Islet precursor cell (in vitro differentiated cells): ENCODE results near the gene CA5B.
"Not testable (repeated sequence)": the region's sequence is repeated elsewhere in the genome, so short reads cannot be mapped to it uniquely, and the experiment has no call there.

Experiments used
- DNase-seq: peaks from one replicate; pipeline ENCODE4 v3.0.0-alpha.2; 2018

CA5B gene, protein sequence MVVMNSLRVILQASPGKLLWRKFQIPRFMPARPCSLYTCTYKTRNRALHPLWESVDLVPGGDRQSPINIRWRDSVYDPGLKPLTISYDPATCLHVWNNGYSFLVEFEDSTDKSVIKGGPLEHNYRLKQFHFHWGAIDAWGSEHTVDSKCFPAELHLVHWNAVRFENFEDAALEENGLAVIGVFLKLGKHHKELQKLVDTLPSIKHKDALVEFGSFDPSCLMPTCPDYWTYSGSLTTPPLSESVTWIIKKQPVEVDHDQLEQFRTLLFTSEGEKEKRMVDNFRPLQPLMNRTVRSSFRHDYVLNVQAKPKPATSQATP

DNA sequence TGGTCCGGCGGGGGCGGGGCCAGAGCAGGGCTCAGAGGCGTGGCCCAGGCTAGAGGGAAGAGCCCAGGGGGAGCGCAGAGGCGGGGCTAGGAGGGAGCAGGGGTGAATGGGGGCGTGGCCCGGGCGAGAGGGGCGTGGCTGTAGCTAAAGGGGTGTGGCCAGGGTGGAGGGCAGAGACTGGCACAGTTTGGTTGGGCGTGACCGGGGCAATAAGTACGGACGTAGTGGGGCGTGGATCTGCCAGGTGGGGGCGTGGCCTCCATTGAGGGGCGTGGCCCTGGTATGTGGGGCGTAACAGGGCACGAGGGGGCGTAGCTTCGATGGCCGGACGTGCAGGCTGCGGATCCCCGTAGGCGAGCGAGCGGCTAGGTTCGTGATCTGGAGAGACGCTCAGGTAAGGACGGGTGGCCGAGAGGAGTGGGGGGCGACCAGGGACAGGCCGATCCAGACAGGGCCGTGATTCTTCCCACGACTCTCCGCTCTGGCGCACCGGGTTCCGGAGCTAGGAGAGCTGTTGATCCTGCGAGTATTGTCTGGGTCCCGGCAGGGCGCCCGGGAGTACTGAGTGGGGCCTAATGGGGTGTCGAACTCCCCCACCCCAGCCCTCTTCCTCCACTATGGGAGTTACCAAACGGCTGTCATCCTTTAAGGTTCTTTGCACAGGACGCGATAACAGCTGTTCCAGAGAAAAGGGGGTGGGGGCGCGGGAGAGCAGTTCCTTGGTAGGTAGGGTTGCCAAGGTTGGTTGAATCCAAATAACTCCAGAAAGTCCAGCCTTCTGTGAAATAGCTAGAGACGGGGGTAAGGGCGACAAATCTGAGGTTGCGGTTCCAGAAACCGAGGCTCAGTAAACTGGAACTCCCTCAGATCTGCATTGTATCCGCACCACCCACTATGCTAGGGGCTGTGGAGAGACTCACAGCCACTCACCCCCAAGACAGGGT is at the start of gene CA5B:
CA5B (plus strand) TSS at position 312 of the 944 bp plus-strand sequence. CDS start 11,754 bp downstream, outside the sequence.
- peak; percentile 100 for DNase-seq

DNA sequence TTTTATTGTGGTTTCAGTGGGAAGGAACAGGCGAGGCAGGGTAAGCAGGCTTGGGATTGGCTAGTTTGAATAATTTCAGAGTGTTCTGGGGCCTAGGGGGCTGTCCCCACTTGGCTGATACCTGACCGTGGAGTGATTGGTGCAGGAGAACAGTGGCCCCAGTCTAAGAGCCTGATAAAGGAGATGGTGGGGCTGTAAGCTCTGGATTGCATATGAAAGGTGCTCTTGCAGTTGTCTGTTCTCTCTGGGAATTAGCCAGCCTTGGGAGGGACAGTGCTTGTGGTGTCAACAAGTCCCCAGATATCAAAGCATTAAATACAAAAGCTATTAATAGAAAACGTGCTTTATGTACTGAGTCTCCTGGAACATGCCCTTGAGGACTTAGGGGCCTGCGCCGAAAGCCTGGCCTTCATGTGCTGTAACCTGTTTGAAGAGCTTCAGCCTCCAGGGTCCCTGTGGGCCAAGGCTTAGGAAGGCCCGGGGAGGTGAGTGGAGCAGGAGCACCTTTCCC is 43.1 kb upstream of the CA5B start:
- DNase-seq, result no peak

DNA sequence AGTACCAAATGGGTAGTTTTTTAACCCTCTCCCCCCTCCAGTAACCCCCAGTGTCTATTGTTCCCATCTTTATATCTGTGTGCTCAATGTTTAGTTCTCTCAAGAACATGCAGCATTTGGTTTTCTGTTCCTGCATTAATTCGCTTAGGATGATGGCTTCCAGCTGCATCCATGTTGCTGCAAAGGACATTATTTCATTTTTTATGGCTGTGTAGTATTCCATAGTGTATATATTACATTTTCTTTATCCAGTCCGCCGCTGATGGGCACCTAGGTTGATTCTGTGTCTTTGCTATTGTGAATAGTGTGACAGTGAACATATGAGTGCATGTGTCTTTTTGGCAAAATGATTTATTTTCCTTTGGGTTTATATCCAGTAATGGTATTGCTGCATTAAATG is 41.6 kb upstream of the CA5B start:
- no peak for DNase-seq

DNA sequence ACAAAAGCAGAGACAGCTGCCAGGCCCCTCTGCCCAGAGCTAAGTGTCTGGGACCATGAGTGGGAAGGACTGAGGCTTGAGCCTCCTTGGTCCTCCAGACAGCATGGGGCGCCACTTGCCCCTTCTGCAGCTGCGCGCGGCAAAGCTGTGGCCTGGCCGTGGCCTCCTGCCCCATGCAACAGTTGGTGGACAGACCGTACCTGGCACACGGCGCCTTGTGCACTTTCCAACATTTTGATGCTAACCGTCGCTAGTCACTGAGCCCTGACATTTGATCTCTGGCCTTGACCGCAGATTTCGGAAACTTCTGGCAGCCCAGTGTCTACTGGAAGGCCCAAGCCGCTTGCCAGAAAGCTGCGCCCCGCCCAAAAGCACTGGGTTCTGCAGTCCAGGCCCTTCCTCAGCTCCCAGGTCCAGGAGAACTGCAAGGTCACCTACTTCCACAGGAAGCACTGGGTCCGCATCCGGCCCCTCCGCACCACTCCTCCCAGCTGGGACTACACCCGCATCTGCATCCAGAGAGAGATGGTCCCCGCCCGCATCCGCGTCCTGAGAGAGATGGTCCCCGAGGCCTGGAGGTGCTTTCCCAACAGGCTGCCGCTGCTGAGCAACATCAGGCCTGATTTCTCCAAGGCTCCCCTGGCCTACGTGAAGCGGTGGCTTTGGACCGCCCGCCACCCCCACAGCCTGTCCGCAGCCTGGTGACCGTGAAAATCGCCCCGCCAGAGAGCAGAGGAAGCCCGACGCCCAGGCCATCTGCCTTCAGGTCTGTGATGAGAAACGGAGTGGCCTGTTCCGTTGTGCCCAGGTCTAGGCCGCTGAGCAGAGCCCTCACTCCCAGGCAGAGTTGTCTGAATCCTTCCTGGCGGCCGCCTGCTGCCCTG is 35.3 kb upstream of the CA5B start:
- DNase-seq, result no peak

DNA sequence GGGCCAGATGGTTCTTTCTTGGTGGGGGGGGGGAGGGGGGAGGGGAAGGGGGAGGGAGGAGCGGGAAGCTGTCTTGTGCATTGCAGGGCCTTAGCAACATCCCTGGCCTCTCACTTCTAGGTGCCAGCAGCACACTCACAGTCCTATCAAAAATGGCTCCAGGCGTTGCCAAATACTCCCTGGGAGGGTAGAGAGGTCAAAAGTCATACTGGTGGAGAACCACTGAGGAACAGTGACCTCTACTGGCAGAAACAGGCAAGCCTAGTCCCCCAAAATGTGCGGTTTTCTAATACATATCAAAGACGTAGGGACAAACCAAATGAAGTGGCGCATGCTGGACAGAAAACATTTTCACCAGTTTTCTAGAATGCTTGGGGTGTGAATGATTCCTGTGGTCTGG is 34.3 kb upstream of the CA5B start:
- DNase-seq, result not testable (repeated sequence)

DNA sequence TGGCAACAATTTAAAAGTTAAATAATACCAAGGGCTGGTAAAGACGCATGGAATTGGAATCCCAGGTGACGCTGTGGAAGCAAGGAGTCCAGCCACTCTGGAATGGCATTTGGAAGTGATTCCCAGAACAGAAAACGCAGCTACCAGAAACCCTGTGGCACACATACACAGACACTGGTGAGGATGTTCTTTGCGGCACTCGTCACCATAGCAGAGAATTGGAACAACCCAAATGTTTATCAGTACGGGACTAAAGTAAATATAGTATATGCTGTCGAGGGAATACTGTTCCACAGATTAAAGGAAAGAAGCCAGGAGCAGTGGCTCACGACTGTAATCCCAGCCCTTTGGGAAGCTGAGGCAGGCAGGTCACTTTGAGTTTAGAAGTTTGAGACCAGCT is 33.8 kb upstream of the CA5B start:
- DNase-seq, result not testable (repeated sequence)

DNA sequence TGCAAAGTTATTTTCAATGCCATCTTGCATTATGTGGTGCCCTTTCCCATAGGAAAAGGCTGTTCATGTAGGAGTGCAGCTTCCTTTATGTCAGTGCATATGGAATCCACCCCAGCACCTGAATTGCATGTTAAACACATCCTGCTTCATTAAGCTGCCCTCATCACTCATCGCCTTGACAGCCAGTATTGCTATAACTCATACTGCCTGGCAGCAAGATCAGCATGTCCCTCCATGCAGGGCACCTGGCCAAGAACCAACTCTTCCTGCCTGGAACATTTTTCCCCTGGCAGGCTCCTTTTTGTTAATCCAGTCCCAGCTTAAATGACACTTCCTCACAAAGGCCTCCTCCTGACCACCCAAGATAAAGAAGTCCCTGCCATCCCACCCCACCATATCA is 23.5 kb upstream of the CA5B start:
- DNase-seq, result no peak

DNA sequence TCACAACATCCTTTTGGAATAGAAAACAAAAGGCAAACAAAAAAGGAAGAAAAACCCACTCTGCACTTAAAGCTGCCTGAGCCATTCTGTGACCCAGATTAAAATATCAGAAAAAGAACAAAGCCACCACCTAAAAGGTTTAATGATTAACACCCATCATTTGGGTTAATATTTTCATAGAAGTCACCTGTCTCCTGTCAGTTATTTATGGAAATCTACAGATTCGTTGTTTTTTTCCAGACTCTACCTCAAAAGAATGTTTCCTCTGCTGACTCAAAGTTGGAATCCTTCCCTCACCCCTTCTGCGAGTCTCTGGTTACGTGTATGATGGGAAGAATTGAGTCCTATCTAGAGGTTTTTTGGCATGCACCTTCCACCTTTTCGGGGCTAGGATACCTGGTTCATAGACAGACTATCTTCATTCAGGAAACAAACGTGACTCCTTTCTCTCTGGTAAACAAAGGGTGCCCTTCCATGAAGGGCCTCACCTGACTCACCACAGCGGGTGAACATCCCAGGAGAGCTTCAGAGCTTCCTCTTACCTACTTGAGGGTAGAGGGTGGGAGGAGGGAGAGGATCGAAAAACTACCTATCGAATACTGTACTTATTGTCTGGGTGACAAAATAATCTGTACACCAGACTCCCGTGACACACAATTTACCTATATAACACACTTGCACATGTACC is 19.6 kb upstream of the CA5B start:
- DNase-seq, result no peak

DNA sequence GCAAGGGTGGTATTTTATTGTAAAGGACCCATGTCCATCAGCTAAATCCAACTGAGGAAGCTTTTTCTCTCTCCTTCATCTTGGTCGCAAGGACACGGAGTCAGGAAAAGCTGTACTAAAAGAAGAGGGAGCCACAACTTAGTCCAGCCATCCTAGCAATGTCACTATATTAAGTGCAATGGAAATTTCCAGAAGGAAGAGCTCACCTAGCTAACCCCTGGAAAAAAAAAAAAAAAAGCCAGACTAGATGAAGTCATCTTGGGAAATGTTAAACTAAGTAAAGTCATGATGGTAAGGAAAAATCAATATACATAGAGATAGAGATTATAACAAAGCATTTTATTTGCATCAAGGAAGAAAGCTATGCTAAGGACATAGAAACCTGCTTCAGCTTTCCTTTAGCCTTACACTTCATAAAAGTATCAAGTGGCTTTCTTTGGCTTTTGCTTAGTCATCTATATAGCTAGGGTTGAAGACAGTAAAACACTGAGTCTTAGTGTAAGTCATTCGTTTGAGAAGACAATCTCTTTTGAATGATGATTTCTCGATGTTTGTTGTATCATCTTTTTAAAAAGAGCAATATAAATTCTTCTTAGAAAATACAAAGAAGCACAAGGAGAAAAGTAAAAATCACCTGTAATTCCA is 18.6 kb upstream of the CA5B start:
- DNase-seq, result no peak

DNA sequence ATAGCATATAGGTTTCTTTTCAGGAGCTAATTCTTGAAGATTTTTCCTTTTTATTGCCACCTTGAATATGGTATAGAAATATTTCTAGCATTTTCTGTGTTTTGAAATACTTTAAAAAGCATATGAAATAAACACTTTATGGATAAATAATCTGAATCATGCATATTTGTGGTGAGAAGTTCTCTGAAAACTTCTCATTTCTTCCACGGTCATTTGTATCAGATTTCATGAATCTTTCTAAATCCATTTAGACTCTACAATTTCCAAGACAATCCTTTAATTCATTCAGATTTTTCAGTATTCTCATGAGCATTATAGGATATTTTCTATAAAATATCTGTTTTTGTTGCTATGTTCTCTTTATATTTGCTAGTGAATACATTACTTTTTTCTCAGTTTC is 16.2 kb upstream of the CA5B start:
- no peak for DNase-seq

DNA sequence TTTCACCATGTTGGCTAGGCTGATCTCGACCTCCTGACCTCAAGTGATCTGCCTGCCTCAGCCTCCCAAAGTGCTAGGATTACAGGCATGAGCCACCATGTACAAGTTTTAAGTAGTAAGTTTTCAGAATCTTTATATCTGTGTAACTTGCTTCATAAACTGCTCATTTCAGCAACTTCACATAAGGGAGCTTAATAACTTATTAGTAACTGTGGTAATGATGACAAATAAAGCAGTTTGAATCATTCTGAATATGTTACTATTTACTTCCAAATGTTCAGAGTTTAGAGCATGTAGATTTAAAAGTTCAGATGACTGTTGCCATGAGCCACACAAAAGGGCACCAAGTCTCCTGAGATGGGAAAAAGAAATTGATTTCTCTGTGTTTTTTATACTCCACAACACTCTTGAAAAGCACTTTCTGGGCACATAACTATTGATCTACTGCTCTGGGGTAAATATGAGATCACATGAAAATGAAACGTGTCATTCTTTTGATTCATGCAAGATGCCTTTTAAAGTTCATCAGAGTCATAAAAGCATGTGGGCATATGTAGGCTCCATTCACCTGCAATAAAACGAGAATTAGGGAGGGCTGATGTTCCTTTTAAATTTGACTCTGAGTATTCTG is 14.1 kb upstream of the CA5B start:
- no peak for DNase-seq

DNA sequence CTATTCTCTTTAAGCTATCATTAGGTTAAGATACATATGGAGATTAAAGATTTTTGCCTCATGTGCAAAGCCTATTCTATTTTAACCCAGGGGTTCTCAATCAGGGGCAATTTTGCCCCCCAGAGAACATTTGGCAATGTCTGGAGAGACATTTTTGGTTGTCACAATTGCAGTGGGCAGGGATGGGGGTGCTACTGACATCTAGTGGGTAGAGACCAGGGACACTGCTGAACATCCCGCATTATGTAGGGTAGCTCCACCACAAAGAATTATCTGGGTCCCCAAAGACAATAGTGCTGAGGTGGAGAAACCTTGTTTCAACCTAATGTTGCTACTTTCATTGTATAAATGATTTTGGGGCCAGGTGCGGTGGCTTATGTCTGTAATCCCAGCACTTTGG is 13.2 kb upstream of the CA5B start:
- DNase-seq, result no peak

DNA sequence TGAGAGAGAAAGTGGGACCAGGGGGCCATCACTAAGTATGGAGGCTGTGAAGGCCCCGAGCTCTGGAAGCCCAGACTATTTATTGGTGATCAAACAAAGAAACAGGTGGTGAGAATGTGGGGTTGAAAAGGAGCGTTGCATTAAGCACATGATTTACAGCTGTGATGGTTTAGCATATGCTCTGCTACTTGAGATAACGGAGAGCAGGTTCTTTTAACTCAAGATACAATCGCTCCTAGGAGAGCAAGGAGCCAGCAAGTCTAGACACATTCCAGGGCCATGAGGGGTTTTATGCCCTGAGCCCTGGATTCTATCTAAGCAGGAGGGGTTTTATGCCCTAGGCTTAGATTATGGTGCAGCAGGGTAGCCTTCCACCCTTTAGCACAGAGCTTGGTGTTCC is 6.7 kb upstream of the CA5B start:
- not testable (repeated sequence) for DNase-seq

DNA sequence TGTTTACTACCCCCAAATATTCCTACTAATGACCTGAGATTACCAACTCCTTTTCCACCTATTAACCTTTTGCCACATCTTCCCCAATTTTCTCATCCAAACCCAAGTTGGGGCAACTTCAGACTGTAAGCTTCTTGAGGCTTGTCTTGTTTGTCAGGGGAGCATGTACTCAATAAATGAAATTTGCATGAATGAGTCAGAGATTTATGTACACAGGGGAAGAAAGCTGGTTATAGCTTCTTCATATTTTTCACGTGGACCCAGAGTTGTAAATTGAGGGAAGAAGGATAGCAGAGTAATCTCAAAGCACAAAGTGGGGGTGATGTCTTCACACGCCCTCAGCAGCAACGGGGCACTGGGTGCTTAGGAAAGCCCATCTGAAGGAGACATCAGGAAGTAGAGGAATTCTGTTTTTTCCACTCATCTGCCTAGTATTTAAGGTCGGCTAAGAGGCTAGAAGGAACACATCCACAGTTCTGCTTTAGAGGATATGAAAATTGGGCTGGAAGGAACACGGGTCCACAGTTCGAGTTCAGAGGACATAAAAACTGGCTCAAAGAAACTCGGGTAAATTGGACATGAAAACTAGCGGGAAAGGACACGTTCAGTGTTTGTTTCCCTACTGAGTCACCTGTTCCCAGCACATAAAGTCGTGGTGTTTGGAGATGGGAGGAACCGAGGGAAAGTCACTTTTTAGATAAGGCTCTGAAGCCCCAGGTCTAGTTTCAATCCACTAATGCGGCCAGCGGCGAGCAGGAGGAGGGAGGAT is 696 bp upstream of the CA5B start:
- no peak for DNase-seq

DNA sequence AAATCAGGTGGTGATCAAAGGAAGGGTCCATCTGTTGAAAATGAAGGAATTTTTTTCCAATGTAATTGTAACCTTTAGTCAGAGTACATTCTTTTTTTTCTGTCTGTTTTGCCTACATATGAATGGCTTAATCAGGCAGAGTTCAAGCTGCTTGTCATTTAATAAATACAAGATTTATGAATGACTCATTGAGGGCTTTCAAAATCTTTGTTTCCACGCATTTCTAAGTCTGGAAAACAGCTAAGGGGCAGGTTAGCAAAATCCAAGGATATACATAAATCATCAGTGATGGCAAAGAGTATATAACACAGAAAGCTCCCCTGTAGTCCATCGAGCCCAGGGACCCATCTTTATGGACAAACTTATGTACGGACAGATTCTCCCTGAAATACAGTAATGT is 1.8 kb downstream of the CA5B start:
- no peak for DNase-seq

DNA sequence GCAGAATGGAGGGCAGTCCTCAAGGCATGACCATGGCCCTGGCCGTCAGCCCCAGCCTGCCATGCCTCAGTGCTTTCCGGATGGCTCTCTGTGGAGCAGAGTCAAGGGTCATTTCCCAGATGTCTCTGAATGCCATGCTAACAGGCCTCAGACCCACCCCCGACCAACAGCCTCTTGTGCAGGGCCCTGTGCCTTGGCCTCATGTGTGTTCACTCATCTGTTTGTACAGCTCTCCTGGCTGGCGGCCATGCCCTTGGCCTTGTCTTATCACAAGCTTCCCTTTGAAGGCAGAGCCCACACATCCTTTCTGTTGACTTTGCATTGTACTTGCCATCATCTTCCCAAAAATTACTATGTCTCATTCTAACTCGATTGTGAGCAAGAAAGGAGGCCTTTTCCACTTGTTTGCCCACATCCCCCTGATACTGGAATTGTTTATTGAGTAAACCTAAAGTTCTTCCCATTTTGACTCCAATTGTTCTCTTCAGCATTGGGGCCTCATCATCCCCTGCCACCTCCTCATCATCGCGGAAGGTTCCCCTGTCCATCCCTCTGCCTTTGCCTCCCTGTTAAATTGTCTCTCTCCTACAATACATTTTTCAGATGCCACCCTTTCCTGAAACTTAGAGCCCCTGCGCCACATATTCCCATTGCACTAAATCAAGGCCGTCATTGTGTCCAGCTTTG is 6.3 kb downstream of the CA5B start:
- DNase-seq, result no peak

DNA sequence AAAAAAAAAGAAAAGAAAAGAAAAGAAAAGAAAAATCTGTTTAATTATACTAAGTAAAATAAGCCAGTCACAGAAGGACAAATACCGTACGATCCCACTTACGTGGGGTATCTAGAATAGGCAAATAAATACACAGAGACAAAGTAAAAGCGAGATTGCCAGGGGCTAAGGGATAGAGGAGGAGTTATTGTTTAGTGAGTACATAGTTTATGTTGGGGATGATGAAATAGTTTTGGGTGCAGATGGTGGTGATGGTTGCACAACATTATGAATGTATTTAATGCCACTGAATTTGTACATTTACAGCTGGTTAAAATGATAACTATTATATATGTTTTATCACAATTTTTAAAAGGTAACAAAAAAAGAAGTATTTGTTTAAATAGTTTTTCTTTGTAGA is 7.1 kb downstream of the CA5B start:
- no peak for DNase-seq

DNA sequence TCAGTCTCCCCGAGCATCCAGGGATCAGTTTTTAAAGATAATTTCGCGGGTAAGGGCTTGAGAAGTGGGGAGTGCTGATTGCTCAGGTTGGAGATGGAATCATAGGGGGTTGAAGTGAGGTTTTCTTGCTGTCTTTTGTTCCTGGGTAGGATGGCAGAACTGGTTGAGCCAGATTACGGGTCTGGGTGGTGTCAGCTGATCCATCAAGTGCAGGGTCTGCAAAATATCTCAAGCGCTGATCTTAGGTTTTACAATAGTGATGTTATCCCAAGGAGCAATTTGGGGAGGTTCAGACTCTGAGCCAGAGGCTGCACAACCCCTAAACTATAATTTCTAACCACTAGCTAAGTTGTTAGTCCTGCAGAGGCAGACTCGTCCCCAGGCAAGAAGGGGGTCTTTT is 8.6 kb downstream of the CA5B start:
- peak; percentile 80 for DNase-seq

DNA sequence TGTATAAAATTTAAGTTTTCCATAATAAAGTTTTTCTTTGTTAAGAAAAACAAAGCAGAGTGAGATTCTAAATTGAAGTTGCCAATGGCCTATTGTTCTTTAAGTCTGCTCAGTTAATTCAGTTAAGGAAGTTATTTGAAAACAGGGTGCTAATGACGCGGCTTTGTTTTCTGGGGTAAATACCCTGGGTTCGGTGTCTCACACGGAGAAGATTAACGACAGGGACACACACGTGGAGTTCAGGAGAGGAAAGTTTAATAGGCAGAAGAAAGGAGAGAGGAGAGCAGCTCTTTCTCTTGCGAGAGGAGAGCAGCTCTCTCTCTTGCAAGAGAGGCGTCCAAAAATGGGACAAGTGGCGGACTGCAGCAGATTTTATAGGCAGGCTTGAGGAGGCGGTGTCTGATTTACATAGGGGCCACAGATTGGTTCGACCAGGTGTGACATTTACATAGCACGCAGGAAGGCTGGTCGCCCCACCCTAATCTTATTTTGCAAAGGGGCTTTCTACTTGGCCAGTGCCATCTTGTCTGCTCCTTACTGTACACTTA is 9.6 kb downstream of the CA5B start:
- peak; percentile 69 for DNase-seq

DNA sequence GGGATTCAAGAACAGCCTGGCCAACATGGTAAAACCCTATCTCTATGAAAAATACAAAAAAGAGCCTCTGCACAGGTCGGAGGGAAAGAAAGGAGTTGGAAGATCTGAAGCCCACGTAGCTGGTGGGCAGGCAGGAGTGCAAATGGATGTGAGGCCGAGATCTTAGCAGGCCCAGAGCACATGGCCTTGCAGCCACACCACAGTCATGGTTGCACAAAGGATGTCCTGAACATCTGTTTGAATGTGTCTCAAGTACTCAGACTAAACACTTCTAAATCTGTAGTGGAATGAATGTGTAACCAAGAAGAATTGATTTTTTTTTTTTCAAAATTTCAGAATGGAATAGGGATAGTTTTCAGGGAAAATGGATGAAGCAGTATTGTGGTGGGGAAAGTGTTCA is 10.8 kb downstream of the CA5B start:
- DNase-seq, result no peak
